ENCODE measurements around the gene ITGB8.

The ITGB8 gene

DNA sequence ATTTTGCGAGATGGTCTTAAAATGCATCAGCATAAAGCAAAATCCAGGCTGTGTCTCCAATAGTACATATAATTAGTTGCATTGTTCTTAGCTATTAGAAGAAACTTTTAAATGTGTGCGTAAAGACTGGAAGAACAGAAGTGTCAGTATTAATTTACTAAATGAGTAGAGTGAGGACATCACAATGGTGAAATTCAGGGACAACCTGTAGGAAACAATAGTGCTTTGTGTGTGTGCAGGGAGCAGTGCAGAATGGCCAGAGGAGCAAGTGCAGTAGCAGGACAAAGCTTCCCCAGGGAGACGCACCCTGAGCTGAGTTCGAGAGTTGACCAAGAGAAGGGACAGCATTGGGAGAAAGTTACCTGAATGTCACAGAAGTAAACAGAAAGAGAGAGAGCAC lies 13.7 kb downstream of the ITGB8 start:
- DNase-seq = no peak

DNA sequence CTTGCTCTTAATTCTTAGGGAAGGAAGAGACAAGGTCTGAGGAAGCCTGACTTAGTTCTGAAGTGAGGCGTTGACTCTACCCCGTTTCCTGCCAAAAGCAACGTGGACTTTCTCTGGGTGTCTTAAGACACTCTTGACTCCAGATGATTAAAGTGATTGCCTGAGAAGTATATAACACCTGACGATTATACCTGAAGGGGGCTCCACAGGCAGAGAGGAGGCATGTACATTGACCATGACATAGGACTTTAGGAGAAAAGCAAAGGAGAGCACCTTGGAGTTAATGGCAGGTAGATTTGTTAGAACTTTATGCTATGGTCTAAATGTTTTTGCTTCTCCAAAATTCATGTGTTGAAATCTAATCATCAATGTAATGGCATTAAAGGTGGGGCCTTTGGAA lies 15.9 kb downstream of the ITGB8 start:
- DNase-seq = no peak

- no peak for DNase-seq
Observed at GRCh38 chr7:20347680-20348079, 17.0 kb downstream of the ITGB8 start.

- DNase-seq = peak; percentile 16
Observed at GRCh38 chr7:20348125-20348807, 17.6 kb downstream of the ITGB8 start.

DNA sequence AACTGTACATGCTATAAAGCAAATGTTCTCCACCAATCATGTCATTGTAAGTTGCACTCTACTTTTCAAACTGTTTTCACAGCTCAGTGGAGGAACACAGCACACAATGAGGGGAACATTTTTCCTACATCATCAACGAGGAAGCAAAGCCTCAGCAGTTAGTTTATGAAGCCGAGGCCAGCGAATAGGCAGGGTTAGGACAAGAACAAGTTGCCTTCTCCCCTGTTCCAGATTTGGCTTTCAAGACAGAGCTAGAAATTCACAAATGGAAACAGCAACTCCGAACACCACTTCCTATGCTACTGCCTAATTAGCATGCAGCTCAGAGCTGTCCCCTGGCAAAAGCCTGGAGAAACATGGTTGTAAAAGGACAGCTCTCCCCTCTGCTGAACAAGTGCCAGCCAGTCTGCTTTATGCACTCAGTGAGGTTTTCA lies 19.8 kb downstream of the ITGB8 start:
- DNase-seq = peak; percentile 15

GRCh38 chr7:20350996-20351692 lies 20.4 kb downstream of the ITGB8 start:
- DNase-seq = peak; percentile 14

DNA sequence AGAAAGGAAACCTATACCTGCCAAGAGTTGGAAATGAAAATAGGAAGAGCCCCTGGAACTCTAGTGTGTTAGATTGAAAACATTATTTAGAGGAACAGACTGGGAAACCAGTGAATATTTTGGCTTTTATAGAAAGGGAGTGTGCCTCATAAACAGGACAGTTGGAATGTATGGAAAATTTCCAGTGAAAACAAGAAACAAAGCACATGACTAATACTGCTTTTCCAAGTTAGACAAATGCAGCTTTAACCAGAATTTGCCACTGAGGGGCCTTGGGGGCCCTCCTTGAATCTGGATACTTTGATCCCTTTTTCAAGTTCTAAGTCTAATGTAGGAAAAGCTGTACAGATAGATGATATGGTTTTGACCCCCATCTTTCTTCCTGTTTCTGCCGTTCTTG lies 21.2 kb downstream of the ITGB8 start:
- no peak for DNase-seq

GRCh38 chr7:20352573-20353306 lies 22.0 kb downstream of the ITGB8 start:
- DNase-seq = peak; percentile 31

DNA sequence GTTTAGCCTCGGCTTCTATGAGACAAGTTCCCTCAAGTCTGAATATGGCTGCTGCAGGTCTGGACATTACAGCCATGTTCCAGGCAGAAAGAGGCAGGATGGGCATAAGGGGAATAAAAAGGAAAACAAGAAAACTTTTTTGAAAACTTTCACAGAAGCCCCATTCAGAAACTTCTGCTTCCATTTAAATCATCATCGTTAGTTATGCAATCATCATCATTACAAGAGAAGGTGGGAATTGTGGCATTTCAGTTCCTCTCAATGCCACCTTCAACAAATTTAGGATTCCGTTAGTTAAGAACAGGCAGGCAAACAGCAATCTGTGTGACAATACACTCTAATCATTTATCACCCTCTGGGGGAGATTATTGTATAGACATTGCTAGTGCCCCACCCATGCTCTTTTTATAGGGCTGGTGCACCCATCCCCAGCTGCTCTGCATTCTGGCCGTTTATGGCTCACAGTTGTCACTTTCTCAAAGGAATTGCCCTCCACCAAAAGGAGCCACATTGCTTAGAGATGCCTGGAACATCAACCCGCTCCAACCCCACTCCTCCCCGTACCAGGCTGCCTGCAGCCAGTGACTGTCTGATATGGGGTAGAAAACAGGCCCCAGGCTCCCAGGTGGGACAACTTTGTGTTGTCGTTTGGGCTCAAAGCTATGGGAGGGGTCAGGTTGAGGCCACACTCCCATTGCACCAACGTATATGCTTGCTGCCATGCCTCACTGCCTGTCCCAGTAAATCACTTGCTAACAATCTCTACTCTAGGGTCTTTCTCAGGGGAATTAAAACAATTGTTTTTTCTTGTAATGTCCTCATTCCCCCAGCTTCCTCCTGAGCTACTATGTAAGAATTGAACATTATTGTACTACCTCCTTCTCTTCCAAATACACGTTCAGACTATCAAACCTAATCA lies 24.2 kb downstream of the ITGB8 start:
- peak; percentile 34 for DNase-seq

DNA sequence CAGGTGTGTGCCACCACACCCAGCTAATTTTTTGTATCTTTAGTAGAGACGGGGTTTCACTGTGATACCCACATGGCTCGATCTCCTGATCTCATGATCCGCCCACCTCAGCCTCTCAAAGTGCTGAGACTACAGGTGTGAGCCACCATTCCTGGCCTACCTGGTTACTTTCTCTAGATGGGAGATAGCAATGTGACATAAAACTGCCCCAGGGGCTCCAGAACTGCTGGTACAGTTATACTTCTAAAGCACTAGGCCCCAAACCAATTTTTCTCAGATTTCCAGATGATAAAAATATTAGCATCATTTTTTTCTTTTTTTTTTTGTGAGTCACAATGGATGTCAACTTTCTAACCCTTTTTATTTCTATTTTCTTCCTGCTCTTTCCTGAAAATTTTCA lies 27.4 kb downstream of the ITGB8 start:
- DNase-seq = no peak

DNA sequence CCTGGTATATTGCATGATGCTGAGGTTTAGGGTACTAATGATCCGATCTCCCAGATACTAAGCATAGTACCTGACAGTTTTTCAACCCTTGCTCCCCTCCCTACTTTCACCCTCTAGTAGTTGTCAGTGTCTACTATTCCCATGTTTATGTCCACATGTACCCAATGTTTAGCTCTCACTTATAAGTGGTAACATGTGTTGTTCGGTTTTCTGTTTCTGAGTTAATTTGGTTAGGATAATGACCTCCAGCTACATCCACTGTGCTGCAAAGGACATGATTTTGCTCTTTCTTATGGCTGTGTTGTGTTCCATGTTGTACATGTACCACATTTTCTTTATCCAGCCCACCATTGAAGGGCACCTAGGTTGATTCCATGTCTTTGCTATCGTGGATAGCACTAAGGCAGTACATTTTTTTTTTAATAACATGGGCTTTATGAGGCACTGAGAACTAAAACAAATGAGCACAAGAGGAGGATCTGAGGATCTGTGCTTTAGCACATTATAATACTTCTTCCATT lies 28.1 kb downstream of the ITGB8 start:
- no peak for DNase-seq

GRCh38 chr7:20359341-20359963 lies 28.8 kb downstream of the ITGB8 start:
- DNase-seq = no peak

DNA sequence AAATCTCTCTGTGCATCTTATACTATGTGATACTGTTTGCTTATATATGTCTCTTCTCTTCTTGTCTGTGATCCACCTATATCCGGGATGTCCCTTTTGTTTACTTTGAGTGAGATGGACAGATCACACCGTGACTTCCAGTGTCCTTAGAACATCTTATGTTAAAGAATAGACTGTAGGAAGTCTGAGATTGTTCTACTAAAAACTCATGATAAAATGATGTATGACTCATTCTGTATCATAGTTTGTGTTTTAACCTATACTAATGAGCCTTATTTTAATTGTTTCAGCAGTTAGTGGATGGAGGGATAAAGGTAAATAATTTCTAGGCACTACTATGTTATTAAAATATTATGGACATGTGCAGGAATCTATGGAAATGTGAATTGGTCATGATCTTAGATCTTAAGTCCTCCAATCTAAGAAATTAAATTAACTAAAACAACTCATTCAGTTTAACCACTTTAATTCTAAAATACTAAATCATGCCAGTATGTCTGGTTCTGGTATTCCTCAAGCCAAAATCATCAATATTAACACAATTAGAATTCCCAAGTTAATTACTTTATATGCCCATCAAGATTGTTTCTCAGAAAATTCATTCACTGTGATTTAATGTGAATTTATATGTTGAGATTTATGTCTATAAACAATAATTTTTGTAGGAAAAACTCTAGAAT lies 32.0 kb downstream of the ITGB8 start:
- no peak for DNase-seq

- no peak for DNase-seq
Observed at GRCh38 chr7:20364571-20365196, 34.0 kb downstream of the ITGB8 start.

DNA sequence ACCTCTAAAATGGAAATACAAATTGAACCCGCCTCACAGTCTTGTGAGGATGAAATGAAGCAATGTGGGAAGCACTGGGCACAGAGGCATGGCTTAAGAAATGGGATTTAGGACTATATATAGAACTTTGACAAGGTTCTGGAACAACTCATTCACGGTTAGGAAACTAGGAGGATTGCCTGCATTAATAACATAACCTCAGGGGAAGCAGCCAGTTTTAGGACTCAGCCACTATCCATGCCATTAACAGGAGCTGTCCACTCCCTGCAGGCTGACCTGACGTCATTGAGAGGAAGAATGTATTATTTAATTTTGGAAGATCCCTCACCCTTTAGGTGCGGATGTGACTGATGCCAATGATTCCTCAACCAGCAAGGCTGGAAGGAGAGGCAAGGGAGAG lies 34.8 kb downstream of the ITGB8 start:
- no peak for DNase-seq

GRCh38 chr7:20374399-20374798 lies 43.7 kb downstream of the ITGB8 start:
- peak; percentile 77 for DNase-seq

GRCh38 chr7:20376796-20377195 lies 46.1 kb downstream of the ITGB8 start:
- no peak for DNase-seq

DNA sequence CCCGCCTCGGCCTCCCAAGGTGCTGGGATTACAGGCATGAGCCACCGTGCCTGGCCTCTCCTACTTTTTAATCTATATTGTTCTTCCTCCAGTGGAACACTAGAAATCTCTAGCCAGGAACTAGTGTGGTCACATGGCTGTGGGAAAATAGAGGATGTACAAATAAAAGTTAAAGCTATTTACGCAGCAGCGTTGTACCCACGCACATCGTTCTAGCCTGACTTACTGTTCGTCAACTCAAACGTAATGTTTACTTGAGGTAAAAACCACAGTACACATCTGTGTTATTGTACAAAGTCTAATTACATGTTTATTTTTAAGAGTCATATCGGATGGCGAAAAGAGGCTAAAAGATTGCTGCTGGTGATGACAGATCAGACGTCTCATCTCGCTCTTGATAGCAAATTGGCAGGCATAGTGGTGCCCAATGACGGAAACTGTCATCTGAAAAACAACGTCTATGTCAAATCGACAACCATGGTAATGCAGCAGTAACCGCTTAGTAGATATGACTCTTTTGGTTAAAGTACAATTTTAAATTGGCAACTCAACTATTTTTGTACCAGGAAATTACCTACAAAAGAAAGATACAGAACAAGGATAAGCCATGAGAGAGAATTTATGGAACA lies 50.8 kb downstream of the ITGB8 start:
- no peak for DNase-seq

DNA sequence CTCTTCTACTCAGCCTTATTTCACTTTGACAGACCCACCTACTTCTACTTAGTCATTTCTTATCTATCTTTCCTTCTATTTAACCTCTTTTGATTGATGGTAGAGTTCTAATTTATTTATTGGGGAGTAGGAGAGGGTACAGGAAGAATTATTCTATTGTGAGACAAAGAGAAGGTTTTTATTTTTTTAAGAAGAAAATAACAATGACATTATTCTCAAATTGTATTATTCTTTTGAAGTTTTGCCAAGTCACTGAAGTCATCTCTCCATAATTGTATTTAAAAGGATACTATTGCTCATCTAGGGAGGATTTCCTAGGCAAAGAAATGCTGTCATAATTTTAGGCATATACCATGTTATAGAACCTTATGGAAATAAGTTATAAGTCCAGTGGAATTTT lies 52.7 kb downstream of the ITGB8 start:
- no peak for DNase-seq

GRCh38 chr7:20385126-20385525 lies 54.4 kb downstream of the ITGB8 start:
- no peak for DNase-seq

DNA sequence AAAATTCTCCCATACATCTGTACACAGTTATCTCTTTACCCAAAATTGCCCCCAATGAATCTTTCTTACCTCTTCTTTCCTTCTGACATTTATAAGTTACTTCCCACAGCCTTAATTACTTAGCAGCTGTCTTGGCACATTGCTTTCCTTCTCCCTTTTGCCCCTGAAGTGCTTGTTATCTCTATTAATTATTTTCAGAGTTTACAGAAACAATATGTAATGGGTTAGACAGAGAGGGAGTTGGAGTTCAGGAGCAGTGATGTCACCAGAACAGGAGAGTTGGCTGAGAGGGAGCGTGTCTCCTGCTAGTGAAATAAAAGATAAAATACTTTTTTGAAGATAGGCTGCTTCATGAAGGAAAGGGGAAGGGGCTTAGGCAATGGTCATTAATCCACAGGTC lies 57.4 kb downstream of the ITGB8 start:
- DNase-seq = peak; percentile 38
